ENCODE results near the gene RANGAP1. TPM values are rescaled to one million over a fixed set of nuclear protein-coding genes. Genes with fewer than 3 reads are reported as not detected.

The RANGAP1 gene
- total and polyA plus RNA-seq, 2 of the 4 experiments (the other 2 are of a cell fraction), result 71.2 to 148 TPM

DNA sequence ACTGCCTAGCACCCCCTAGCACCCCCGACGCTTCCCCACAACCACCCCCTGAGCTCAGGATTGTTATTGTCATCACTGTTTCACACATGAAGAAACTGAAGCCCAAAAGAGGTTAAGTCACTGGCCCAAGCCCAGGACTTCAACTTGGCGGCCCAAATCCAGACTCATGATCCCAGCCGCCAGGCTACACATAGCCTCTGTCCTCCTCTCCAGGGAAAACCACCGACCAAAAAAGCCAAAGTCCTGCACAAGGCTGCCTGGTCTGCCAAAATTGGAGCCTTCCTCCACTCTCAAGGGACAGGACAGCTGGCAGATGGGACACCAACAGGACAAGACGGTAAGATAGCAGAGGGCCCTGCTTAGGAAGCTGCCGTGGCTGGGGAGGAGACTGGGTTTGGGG, 70.1 kb downstream of the RANGAP1 start:
- no peak overlapping the region for H2BK15ac ChIP-seq (ENCODE audit: low read depth, low read length)
- no peak overlapping the region for H2BK5ac ChIP-seq (ENCODE audit: low read depth, low read length, poor library complexity, severe bottlenecking)
- H3K27ac ChIP-seq (ENCODE audit: insufficient read depth, low read length), result no peak overlapping the region
- DNase-seq (no peak), ATAC-seq (ENCODE audit: low read depth) (no peak)
- in situ Hi-C loops (cut with MboI; ENCODE audit: low sequenced_read_pairs), result no loop called here
- intact Hi-C loops (cut with micrococcal nuclease), result no loop called here
- no peak overlapping the region for H4K5ac ChIP-seq (ENCODE audit: low read depth, low read length)
- H3K4me3 ChIP-seq (ENCODE audit: insufficient read depth, low read depth, low read length), result no peak overlapping the region
- no peak overlapping the region for H3K18ac ChIP-seq (ENCODE audit: low read depth, low read length)
- no peak overlapping the region for H2AFZ ChIP-seq (replicated peaks; ENCODE audit: low read length, poor library complexity)
- H3K14ac ChIP-seq (replicated peaks; ENCODE audit: low read depth, low read length), result no peak overlapping the region; the same call in 1 of the 2 replicates
- dilution Hi-C loops (cut with HindIII; ENCODE audit: low sequenced_read_pairs, unreplicated experiment), result no loop called here
- peaks cover 18% of the 10 kb centered on the region for H3K4me1 ChIP-seq (ENCODE audit: control insufficient read depth, insufficient read depth, low read length)
- H3K9ac ChIP-seq (ENCODE audit: low read depth, low read length), result no peak overlapping the region
- H2BK20ac ChIP-seq (ENCODE audit: low read depth, low read length), result no peak overlapping the region
- H3K36me3 ChIP-seq (ENCODE audit: control insufficient read depth, insufficient read depth, low read length), result peaks cover 19% of the 10 kb centered on the region
- 96% methylated on average over 4 of the region's 7 CpGs; no CpG with 5 or more reads in 1 of the 2 experiments for WGBS, 2 experiments (ENCODE audit: extremely low coverage in 2 of 2, insufficient read length in 1 of 2)
- POLR2A ChIA-PET (ENCODE audit: unreplicated experiment), result no interaction called here
- no peak overlapping the region for H3K23ac ChIP-seq (ENCODE audit: low read depth, low read length)
- peak overlapping the region; percentile 13; the same call in 1 of the 2 replicates for H3K4ac ChIP-seq (ENCODE audit: low read depth, low read length)
- no peak overlapping the region for H4K8ac ChIP-seq (ENCODE audit: low read depth in 2 of 2, low read length in 2 of 2)
- H4K20me1 ChIP-seq (ENCODE audit: insufficient read depth, low read length), result no peaks in the 10 kb centered on the region
- H2AK9ac ChIP-seq (replicated peaks; ENCODE audit: low read depth, low read length, poor library complexity), result no peak overlapping the region
- H3K9me3 ChIP-seq (ENCODE audit: control insufficient read depth, insufficient read depth, low read length), result no peaks in the 10 kb centered on the region
- no peak overlapping the region for H3K56ac ChIP-seq (ENCODE audit: extremely low read depth, insufficient read depth, low read length)
- no peaks in the 10 kb centered on the region for H3K27me3 ChIP-seq (ENCODE audit: control insufficient read depth, insufficient read depth, low read length)
- no peak for TF ChIP-seq RCOR1 (IDR thresholded peaks at IDR 0.05; ENCODE audit: insufficient replicate concordance, low read length)
- no peak for TF ChIP-seq MAFK (IDR thresholded peaks at IDR 0.05; ENCODE audit: low read depth, low read length)
- TF ChIP-seq CHD1 (IDR thresholded peaks at IDR 0.05; ENCODE audit: low read depth, low read length), result no peak
- no peak for TF ChIP-seq POLR2A (IDR thresholded peaks at IDR 0.05; ENCODE audit: low read depth, low read length)
- no peak for TF ChIP-seq FOS (IDR thresholded peaks at IDR 0.05; ENCODE audit: low read depth, low read length)
- TF ChIP-seq RAD21 (IDR thresholded peaks at IDR 0.05; ENCODE audit: low read length), result no peak
- TF ChIP-seq, protein P1, sequence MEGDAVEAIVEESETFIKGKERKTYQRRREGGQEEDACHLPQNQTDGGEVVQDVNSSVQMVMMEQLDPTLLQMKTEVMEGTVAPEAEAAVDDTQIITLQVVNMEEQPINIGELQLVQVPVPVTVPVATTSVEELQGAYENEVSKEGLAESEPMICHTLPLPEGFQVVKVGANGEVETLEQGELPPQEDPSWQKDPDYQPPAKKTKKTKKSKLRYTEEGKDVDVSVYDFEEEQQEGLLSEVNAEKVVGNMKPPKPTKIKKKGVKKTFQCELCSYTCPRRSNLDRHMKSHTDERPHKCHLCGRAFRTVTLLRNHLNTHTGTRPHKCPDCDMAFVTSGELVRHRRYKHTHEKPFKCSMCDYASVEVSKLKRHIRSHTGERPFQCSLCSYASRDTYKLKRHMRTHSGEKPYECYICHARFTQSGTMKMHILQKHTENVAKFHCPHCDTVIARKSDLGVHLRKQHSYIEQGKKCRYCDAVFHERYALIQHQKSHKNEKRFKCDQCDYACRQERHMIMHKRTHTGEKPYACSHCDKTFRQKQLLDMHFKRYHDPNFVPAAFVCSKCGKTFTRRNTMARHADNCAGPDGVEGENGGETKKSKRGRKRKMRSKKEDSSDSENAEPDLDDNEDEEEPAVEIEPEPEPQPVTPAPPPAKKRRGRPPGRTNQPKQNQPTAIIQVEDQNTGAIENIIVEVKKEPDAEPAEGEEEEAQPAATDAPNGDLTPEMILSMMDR (conservative IDR thresholded peaks at IDR 0.05; ENCODE audit: low read depth, low read length), result no peak
- TF ChIP-seq MXI1 (IDR thresholded peaks at IDR 0.05; ENCODE audit: borderline replicate concordance, low read depth, low read length), result no peak
- no peak for TF ChIP-seq MAZ (IDR thresholded peaks at IDR 0.05; ENCODE audit: borderline replicate concordance, low read depth, low read length)
- TF ChIP-seq SMC3 (IDR thresholded peaks at IDR 0.05; ENCODE audit: low read depth, low read length), result no peak
- TF ChIP-seq, protein P2, sequence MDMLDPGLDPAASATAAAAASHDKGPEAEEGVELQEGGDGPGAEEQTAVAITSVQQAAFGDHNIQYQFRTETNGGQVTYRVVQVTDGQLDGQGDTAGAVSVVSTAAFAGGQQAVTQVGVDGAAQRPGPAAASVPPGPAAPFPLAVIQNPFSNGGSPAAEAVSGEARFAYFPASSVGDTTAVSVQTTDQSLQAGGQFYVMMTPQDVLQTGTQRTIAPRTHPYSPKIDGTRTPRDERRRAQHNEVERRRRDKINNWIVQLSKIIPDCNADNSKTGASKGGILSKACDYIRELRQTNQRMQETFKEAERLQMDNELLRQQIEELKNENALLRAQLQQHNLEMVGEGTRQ (IDR thresholded peaks at IDR 0.05; ENCODE audit: low read depth, low read length), result no peak
- TF ChIP-seq NFE2L2 (IDR thresholded peaks at IDR 0.05; ENCODE audit: low read depth, low read length), result no peak
- TF ChIP-seq RFX5 (IDR thresholded peaks at IDR 0.05; ENCODE audit: low read depth, low read length), result no peak
- TF ChIP-seq CEBPB (IDR thresholded peaks at IDR 0.05; ENCODE audit: low read depth, low read length), result no peak
- TF ChIP-seq, protein P3, sequence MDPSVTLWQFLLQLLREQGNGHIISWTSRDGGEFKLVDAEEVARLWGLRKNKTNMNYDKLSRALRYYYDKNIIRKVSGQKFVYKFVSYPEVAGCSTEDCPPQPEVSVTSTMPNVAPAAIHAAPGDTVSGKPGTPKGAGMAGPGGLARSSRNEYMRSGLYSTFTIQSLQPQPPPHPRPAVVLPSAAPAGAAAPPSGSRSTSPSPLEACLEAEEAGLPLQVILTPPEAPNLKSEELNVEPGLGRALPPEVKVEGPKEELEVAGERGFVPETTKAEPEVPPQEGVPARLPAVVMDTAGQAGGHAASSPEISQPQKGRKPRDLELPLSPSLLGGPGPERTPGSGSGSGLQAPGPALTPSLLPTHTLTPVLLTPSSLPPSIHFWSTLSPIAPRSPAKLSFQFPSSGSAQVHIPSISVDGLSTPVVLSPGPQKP (IDR thresholded peaks at IDR 0.05; ENCODE audit: borderline replicate concordance, low read depth, low read length), result no peak
- no peak for TF ChIP-seq BHLHE40 (IDR thresholded peaks at IDR 0.05; ENCODE audit: low read depth, low read length)
- CTCF ChIA-PET, result no interaction called here
- peak overlapping the region; percentile 3; the same call in 1 of the 2 replicates for H3K4me2 ChIP-seq (ENCODE audit: low read depth, low read length)
- no peak overlapping the region for H2BK120ac ChIP-seq (ENCODE audit: low read depth, low read length)
- H4K91ac ChIP-seq (ENCODE audit: insufficient read depth, low read depth, low read length), result no peak overlapping the region
- peak overlapping the region; percentile 20; the same call in 1 of the 2 replicates for H2AK5ac ChIP-seq (ENCODE audit: low read depth, low read length)
- peaks cover 7 to 31% of the 10 kb centered on the region in 2 experiments; a peak in 2 of 4 replicates for H3K79me1 ChIP-seq (ENCODE audit: low read depth in 1 of 2, low read length in 2 of 2)
- BruUV-seq (replicated peaks), result no TSS peak
- peaks cover 19% of the 10 kb centered on the region for H3K9me1 ChIP-seq (ENCODE audit: insufficient read depth, low read length)
